BLaER1 treated with 17β-estradiol and CSF1 and Interleukin-3, amounts not matched to agents 10 nM and 100 nM (cell line): ENCODE measurements around the gene TC2N.

Experiments
- H3K27ac ChIP-seq, 11 experiments: shearing (Covaris generic); formaldehyde crosslinking; 2 replicates each; pipeline ENCODE4 v1.8.1; 2022
- H3K27me3 ChIP-seq, 11 experiments: shearing (Covaris generic); formaldehyde crosslinking; 2 replicates each; pipeline ENCODE4 v1.8.1; 2022
- H3K36me3 ChIP-seq, 11 experiments: shearing (Covaris generic); formaldehyde crosslinking; 2 replicates each; pipeline ENCODE4 v1.8.1; 2022
- H3K4me1 ChIP-seq, 10 experiments: shearing (Covaris generic); formaldehyde crosslinking; 2 replicates each; pipeline ENCODE4 v1.8.1; 2022
- H3K4me2 ChIP-seq, 11 experiments: shearing (Covaris generic); formaldehyde crosslinking; 2 replicates each; pipeline ENCODE4 v1.8.1; 2022
- H3K4me3 ChIP-seq, 10 experiments: shearing (Covaris generic); formaldehyde crosslinking; 2 replicates each; pipeline ENCODE4 v1.8.1; 2022
- H3K9ac ChIP-seq, 11 experiments: shearing (Covaris generic); formaldehyde crosslinking; 2 replicates each; pipeline ENCODE4 v1.8.1; 2022
- H3K9me3 ChIP-seq, 11 experiments: shearing (Covaris generic); formaldehyde crosslinking; replicated peaks in 1 of 11; 2 replicates each; pipeline ENCODE4 v1.8.1; 2022
- H4K20me1 ChIP-seq, 11 experiments: shearing (Covaris generic); formaldehyde crosslinking; 2 replicates each; pipeline ENCODE4 v1.8.1; 2022
- Cebpa-rat ChIP-seq, 11 experiments: shearing (Covaris generic); IDR thresholded peaks; 2 replicates each; pipeline ENCODE4 v1.8.1; 2022

The TC2N gene

DNA sequence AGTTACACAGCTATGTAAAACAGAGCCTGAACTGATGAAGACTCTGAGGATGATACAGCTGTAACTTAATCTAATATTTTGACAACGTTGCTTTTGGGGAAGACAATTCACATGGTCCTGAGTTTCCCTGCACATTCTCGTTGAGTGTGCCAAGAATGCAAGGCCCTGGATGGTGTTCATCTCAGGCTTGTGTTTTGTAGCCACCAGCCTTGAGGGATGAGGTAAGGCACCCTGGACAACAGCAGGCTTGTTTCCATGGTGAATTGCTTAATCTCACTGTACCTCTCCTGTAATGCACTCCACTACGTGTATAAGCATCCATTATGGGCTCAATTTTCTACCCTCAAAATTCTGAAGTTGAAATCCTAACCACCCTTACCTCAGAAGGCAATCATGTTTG is 137.6 kb downstream of the TC2N start:
- TF ChIP-seq Cebpa-rat (IDR thresholded peaks at IDR 0.05) = no peak
- Histone ChIP-seq H3K4me3 (no peak overlapping the region), H3K27ac (no peak overlapping the region), H3K36me3 (no peaks in the 10 kb centered on the region), H4K20me1 (no peaks in the 10 kb centered on the region), H3K27me3 (no peaks in the 10 kb centered on the region), H3K4me1 (no peaks in the 10 kb centered on the region), H3K9me3 (no peaks in the 10 kb centered on the region), H3K9ac (no peak overlapping the region), H3K4me2 (no peak overlapping the region)
